ENCODE data around the gene GRIN2A.

- TF ChIP-seq POLR2AphosphoS5 (IDR thresholded peaks at IDR 0.05): no peak
- TF ChIP-seq CTCF (IDR thresholded peaks at IDR 0.05): no peak
Observed at GRCh38 chr16:10103118-10103517, 79.1 kb downstream of the GRIN2A start.
